Activated T-cell treated with anti-CD3 and anti-CD28 coated beads, Interleukin-2, amount 50 U/mL, for 1 hour (primary cell): ENCODE results near the gene RER1.

Source experiments
- DNase-seq: peaks from one replicate; pipeline ENCODE4 v3.0.0-alpha.2; 2020

RER1 gene

GRCh38 chr1:2391041-2391930 is at the start of gene RER1, which contains the start of gene MORN1:
TSS of gene RER1 (plus strand) at chr1:2391841. CDS start at chr1:2395791, 3,950 bp downstream.
TSS of gene MORN1 (minus strand) at chr1:2391554. CDS start at chr1:2391533, 21 bp downstream.
- DNase-seq, result peak; percentile 98

- no peak for DNase-seq
These were observed 49.1 kb upstream of the RER1 start for GRCh38 chr1:2342384-2343022.

GRCh38 chr1:2343023-2343935 is 48.4 kb upstream of the RER1 start:
- DNase-seq, result no peak

GRCh38 chr1:2344121-2344681 is 47.4 kb upstream of the RER1 start:
- no peak for DNase-seq

- DNase-seq, result no peak
These were observed 46.8 kb upstream of the RER1 start for GRCh38 chr1:2344744-2345296.

- DNase-seq, result peak; percentile 10
These were observed 46.2 kb upstream of the RER1 start for GRCh38 chr1:2345297-2346075.

- DNase-seq, result peak; percentile 9
These were observed 44.8 kb upstream of the RER1 start for GRCh38 chr1:2346691-2347408.

- DNase-seq, result no peak
These were observed 44.2 kb upstream of the RER1 start for GRCh38 chr1:2347409-2347785.

GRCh38 chr1:2347896-2348295 is 43.7 kb upstream of the RER1 start:
- no peak for DNase-seq

GRCh38 chr1:2348346-2349325 is 43.0 kb upstream of the RER1 start:
- DNase-seq, result no peak

GRCh38 chr1:2349806-2350205 is 41.8 kb upstream of the RER1 start:
- DNase-seq, result no peak

GRCh38 chr1:2350501-2350900 is 41.1 kb upstream of the RER1 start:
- no peak for DNase-seq

- no peak for DNase-seq
These were observed 40.6 kb upstream of the RER1 start for GRCh38 chr1:2350911-2351655.

GRCh38 chr1:2351723-2352122 is 39.9 kb upstream of the RER1 start:
- DNase-seq, result no peak

GRCh38 chr1:2352341-2352896 is 39.2 kb upstream of the RER1 start:
- DNase-seq, result no peak

GRCh38 chr1:2352897-2353550 is 38.6 kb upstream of the RER1 start:
- DNase-seq, result no peak

GRCh38 chr1:2353551-2354438 is 37.8 kb upstream of the RER1 start:
- DNase-seq, result no peak
